Muscle of leg (tissue), 11 donors: ENCODE results near the gene NOP10. TPM values are rescaled to one million over a fixed set of nuclear protein-coding genes. Genes with fewer than 3 reads are reported as not detected.

Experiments used
- DNase-seq: peaks from one replicate; pipeline ENCODE4 v3.0.0; 2013
- H3K27ac ChIP-seq: one replicate; pipeline ENCODE4 v1.5.1; 2013; ENCODE audit warnings: mild to moderate bottlenecking, low read length, control low read depth
- H3K27me3 ChIP-seq: one replicate; pipeline ENCODE4 v1.6.1; 2013; ENCODE audit warnings: low read length; ENCODE audit not compliant: control insufficient read depth, insufficient read depth
- H3K36me3 ChIP-seq: one replicate; pipeline ENCODE4 v1.6.1; 2013; ENCODE audit warnings: low read length; ENCODE audit not compliant: control insufficient read depth, insufficient read depth
- H3K4me1 ChIP-seq: one replicate; pipeline ENCODE4 v1.6.1; 2013; ENCODE audit warnings: low read length; ENCODE audit not compliant: control insufficient read depth, insufficient read depth
- H3K4me3 ChIP-seq: one replicate; pipeline ENCODE4 v1.5.1; 2013; ENCODE audit warnings: low read length, control low read depth
- H3K9me3 ChIP-seq: replicated peaks from 2 replicates; pipeline ENCODE4 v1.6.1; 2013; ENCODE audit warnings: low read depth, low read length; ENCODE audit not compliant: control insufficient read depth
- WGBS: methylation state at CpG from one replicate; pipeline ENCODE4 v1.1.5; 2013; ENCODE audit warnings: missing lambda C conversion rate; ENCODE audit not compliant: insufficient coverage; 5-methylcytosine and 5-hydroxymethylcytosine counted together
- polyA plus RNA-seq, 8 donors: library from polyadenylated mRNA; unstranded; fragments of 120-200 nt; gene quantifications; one replicate each; pipeline versions ENCODE4 v1.2.1 to v1.2.3, GENCODE V29; 2013; ENCODE audit warnings: inconsistent platforms in 1 of 8, low replicate concordance in 1 of 8; ENCODE audit not compliant: insufficient read length in 8 of 8, insufficient read depth in 1 of 8
- total RNA-seq: library from RNA; stranded (reverse); fragments of 120-200 nt; gene quantifications from one replicate; pipeline ENCODE4 v1.2.4, GENCODE V29; 2013

NOP10 gene
- total and polyA plus RNA-seq, 9 donors = 82.8 to 149 (median 101) TPM

DNA sequence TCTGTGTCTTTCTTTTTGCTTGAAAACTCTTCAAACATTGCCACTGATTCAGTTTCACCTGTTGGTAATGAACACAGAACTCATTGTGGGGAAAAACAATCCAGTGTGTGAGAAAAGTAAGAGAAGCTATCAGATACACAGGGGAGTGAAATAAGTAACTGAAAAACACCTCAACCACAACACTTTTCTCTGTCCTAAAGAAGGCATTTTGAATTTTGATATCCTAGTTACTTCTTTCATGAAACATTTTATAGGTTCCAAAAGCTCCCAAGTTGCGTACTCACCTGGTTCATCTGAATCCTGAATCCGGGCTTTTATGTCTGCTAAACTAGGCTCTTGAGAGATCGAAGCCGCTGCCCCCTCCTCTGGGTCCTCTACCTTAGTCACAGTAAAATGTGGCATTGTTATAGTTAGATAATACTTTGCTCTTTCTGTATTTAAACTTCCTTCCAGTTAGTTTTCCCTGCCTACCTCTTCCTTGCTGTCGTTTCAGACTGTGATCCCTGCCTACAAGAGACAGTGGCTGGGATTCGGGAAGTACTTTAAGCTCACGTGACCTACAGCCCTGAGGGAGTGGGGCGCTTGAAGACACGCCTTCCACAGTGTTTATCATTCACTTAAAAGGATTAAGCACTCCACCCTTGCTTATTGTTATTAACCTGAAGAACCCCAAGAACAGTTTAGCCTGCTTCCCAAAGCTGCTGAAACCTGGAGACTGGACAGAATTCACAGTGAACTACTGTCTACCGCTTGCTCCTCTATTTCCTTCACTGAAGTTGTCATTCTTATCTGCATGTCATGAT is 24.5 kb downstream of the NOP10 start:
- Histone ChIP-seq H3K4me1 (no peaks in the 10 kb centered on the region), H3K9me3 (no peaks in the 10 kb centered on the region), H3K27me3 (no peaks in the 10 kb centered on the region), H3K27ac (no peak overlapping the region), H3K4me3 (peak overlapping the region; percentile 21), H3K36me3 (no peaks in the 10 kb centered on the region)
- peak; percentile 80 for DNase-seq
- 10% methylated on average over 5 of the region's 10 CpGs for WGBS

DNA sequence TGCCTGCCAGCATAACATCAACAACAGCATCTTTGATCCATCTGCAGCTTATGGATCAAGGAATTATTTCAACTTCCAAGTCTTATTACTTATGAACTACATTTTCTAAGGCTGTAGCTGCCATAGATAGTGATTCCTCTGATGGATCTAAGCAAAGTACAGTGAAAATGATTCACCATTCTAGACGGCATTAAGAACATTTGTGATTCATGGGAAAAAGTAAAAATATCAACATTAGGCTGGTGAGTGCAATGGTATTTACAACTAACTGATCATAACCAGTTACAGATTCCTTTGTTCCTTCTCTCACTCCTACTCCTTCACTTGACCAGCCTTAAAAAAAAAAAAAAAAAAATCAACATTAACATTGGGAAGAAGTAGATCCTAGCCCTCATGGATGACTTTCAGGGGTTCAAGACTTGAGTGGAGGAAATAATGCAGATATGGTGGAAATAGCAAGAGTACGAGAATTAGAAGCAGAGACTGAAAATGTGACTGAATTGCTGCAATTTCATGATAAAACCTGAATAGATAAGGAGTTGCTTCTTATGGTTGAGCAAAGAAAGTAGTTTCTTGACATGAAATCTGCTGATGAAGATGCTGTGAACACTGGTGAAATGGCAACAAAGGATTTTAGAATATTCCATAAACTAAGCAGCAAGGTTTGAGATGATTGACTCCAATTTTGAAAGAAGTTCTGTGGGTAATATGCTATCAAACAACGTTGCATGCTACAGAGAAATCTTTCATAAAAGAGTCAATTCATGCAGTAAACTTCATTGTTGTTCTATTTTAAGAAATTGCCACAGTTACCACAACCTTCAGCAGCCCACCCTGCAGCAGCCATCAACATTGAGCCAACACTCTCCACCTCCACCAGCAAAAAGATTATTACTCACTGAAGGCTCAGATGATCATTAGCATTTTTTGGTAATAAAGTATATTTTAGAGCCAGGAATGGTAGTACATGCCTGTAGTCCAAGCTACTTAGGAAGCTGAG is 28.1 kb downstream of the NOP10 start:
- no peak overlapping the region for H3K27ac ChIP-seq
- no peak for DNase-seq
- H3K4me3 ChIP-seq = no peak overlapping the region
- no peaks in the 10 kb centered on the region for H3K4me1 ChIP-seq
- WGBS = 86% methylated on average over 1 of the region's 3 CpGs
- H3K27me3 ChIP-seq = no peaks in the 10 kb centered on the region
- H3K9me3 ChIP-seq = no peaks in the 10 kb centered on the region
- no peaks in the 10 kb centered on the region for H3K36me3 ChIP-seq

DNA sequence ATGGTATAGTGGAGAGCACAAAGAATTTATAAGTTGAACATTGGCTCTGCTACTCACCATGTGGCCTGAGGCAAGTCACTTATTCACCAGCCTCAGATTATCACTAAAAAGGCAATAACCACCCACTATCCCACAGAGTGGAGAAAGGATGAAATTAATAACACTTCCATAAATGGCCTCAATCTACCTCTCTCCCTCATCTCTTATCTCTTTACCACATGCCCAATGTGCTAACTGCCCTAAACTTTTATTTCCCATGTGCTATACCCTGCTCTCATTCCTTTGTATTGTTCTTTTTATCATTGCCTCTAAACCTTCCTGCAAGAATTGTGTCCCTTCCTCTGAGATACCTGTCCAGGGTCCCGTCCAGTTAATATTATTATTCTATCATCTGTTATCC is 31.4 kb downstream of the NOP10 start:
- Histone ChIP-seq H3K27ac (no peak overlapping the region), H3K9me3 (no peaks in the 10 kb centered on the region), H3K4me3 (no peak overlapping the region), H3K27me3 (no peaks in the 10 kb centered on the region), H3K36me3 (no peaks in the 10 kb centered on the region), H3K4me1 (no peaks in the 10 kb centered on the region)
- no peak for DNase-seq
- no CpG with 5 or more reads among the region's 1 CpG for WGBS

DNA sequence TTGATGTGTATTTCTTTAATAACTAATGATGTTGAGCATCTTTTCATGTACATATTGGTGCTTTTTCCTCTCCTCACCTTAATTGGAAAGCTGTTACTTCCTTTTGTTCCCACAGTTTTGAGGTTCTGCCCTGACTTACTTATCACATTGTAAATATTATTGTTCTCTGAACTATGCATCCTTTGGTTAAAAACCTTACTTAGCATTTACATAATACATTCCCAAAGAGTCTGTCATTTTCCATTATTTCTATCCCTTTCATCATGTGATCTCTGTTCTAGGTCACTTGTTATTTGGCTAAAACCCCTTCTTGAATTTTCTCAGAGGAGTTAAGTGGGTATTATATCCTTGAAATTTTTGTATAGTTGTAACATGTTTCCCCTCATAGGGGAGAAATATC is 38.3 kb downstream of the NOP10 start:
- Histone ChIP-seq H3K36me3 (no peaks in the 10 kb centered on the region), H3K4me3 (no peak overlapping the region), H3K27ac (no peak overlapping the region), H3K27me3 (no peaks in the 10 kb centered on the region), H3K4me1 (no peaks in the 10 kb centered on the region), H3K9me3 (no peaks in the 10 kb centered on the region)
- no peak for DNase-seq

DNA sequence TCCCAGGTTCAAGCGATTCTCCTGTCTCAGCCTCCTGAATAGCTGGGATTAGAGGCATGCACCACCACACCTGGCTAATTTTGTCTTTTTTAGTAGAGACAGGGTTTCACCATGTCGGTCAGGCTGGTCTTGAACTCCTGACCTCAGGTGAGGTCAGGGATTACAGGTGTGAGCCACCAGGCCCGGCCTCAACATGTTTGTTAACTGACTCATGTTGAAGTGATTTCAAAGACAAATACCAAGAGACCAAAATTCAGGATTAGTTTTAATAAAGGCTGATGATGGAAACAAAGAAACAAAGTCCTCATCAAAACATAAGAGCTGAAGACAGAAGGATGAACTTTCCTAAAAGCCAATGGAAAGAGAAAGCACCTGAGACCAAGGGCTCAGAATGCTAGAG is 41.9 kb downstream of the NOP10 start:
- H3K9me3 ChIP-seq = no peaks in the 10 kb centered on the region
- DNase-seq = no peak
- whole genome bisulfite sequencing = no CpG with 5 or more reads among the region's 3 CpGs

DNA sequence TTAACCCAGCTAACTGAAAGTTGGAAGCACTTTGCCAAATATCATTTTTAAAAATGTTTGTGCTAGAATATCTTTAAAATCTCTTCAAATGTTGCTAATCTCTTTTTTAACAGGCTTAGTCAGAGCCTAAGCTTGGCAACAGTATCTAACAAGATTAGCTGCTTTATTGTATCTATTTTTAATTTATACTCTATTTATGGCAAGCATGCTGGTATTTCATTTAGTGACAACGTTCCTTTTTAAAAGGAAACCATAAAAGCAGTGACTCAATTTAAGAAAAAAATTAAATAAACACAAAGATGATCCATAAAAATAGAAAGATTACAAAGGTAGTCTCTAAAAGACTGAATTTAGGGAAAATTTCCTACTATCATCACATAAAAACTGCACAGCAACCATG is 45.9 kb downstream of the NOP10 start:
- H3K36me3 ChIP-seq = no peaks in the 10 kb centered on the region
- H3K9me3 ChIP-seq = no peaks in the 10 kb centered on the region
- no peaks in the 10 kb centered on the region for H3K27me3 ChIP-seq
- H3K4me3 ChIP-seq = no peak overlapping the region
- no peak overlapping the region for H3K27ac ChIP-seq
- H3K4me1 ChIP-seq = peaks cover 2% of the 10 kb centered on the region
- WGBS = no CpG with 5 or more reads among the region's 1 CpG
- DNase-seq = no peak

More for the DNA sequence above, 41.9 kb downstream of the NOP10 start:
- no peaks in the 10 kb centered on the region for H3K27me3 ChIP-seq
- H3K4me3 ChIP-seq = no peak overlapping the region
- peaks cover 2% of the 10 kb centered on the region for H3K4me1 ChIP-seq
- no peaks in the 10 kb centered on the region for H3K36me3 ChIP-seq
- H3K27ac ChIP-seq = no peak overlapping the region

DNA sequence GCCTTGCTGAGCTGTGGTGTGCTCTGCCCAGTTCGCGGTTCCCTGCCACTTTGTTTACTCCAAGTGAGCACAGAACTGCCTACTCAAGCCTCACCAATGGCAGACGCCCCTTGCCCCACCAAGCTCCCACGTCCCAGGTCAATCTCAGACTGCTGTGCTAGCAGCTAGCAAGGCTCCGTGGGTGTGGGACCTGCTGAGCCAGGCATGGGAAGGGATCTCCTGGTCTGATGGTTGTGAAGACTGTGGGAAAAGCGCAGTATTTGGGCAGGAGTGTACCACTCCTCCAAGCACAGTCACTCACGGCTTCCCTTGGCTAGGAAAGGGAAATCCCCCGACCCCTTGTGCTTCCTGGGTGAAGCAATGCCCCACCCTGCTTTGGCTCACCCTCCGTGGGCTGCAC is 50.3 kb downstream of the NOP10 start:
- Histone ChIP-seq H3K36me3 (no peaks in the 10 kb centered on the region), H3K9me3 (no peaks in the 10 kb centered on the region), H3K4me3 (no peak overlapping the region), H3K27ac (no peak overlapping the region), H3K27me3 (no peaks in the 10 kb centered on the region), H3K4me1 (peaks cover 2% of the 10 kb centered on the region)
- 97% methylated on average over 6 of the region's 9 CpGs for WGBS
- no peak for DNase-seq

Other genes starting within 250 kb of the NOP10 start
- 26.2 TPM for gene EMC7, start 241.3 kb downstream of the NOP10 start, total RNA-seq
- gene EMC7, start 241.3 kb downstream of the NOP10 start, polyA plus RNA-seq = 10 to 100 TPM; 43.0 to 55.7 (median 50.6) TPM
- gene PGBD4, start 241.1 kb downstream of the NOP10 start, total RNA-seq = 1.6 TPM
- 1 to 10 TPM; 1.0 to 1.9 (median 1.3) TPM for gene PGBD4, start 241.1 kb downstream of the NOP10 start, polyA plus RNA-seq
- gene KATNBL1, start 133.0 kb downstream of the NOP10 start, total RNA-seq = 113 TPM
- 100 to 1,000 TPM in 2 of 8 donors, 10 to 100 TPM in 6; 64.0 to 132 (median 85.4) TPM for gene KATNBL1, start 133.0 kb downstream of the NOP10 start, polyA plus RNA-seq
- gene EMC4, start 118.1 kb downstream of the NOP10 start, total RNA-seq = 78.1 TPM
- 10 to 100 TPM; 74.8 to 84.3 (median 78.8) TPM for gene EMC4, start 118.1 kb downstream of the NOP10 start, polyA plus RNA-seq
- 11.7 TPM for gene SLC12A6, start 5.4 kb downstream of the NOP10 start, total RNA-seq
- 10 to 100 TPM; 12.2 to 18.6 (median 15.3) TPM for gene SLC12A6, start 5.4 kb downstream of the NOP10 start, polyA plus RNA-seq
- not detected for gene NUTM1, start 179 bp upstream of the NOP10 start, total RNA-seq
- under 1 TPM in 2 of 8 donors, not detected in 6; 0.04 to 0.05 TPM for gene NUTM1, start 179 bp upstream of the NOP10 start, polyA plus RNA-seq
- 10.8 TPM for gene LPCAT4, start 24.1 kb upstream of the NOP10 start, total RNA-seq
- 10 to 100 TPM; 26.8 to 41.4 (median 37.1) TPM for gene LPCAT4, start 24.1 kb upstream of the NOP10 start, polyA plus RNA-seq
- 35.2 TPM for gene GOLGA8A, start 94.7 kb upstream of the NOP10 start, total RNA-seq
- gene GOLGA8A, start 94.7 kb upstream of the NOP10 start, polyA plus RNA-seq = 10 to 100 TPM; 20.5 to 75.9 (median 59.1) TPM
- gene GOLGA8B, start 240.5 kb upstream of the NOP10 start, total RNA-seq = 15.6 TPM
- gene GOLGA8B, start 240.5 kb upstream of the NOP10 start, polyA plus RNA-seq = 10 to 100 TPM; 16.3 to 66.8 (median 30.0) TPM